Skin epidermis (tissue), 12 donors: ENCODE measurements around the gene SPEF2.
A peak's percentile ranks its signal among the peaks of the same experiment; 100 is the strongest.

Experiments
- H3K27ac ChIP-seq, 21 experiments: fragments of 200-600 bp; sonication (generic) in 11 of 21; one replicate each; pipeline ENCODE4 v1.5.0; 2020; ENCODE audit warnings: mild to moderate bottlenecking in 3 of 21, inconsistent platforms in 2 of 21, moderate library complexity in 2 of 21
- H3K4me3 ChIP-seq, 7 experiments: fragments of 200-600 bp; sonication (generic) in 2 of 7; one replicate each; pipeline ENCODE4 v1.5.0; 2020; ENCODE audit warnings: inconsistent platforms in 2 of 7, mild to moderate bottlenecking in 2 of 7, moderate library complexity in 1 of 7

Gene SPEF2

GRCh38 chr5:35617435-35618303 is at the start of gene SPEF2:
TSS of gene SPEF2 (plus strand) at chr5:35617863. CDS start at chr5:35617998, 135 bp downstream.
- Histone ChIP-seq H3K4me3 (peak within 1 kb of the TSS; percentile 45 to 89 (median 74)), H3K27ac (peak within 1 kb of the TSS in 14 of 21 experiments; percentile 17 to 77 (median 42))

GRCh38 chr5:35575578-35575977 is 42.1 kb upstream of the SPEF2 start:
- Histone ChIP-seq H3K4me3 (no peak overlapping the region), H3K27ac (no peak overlapping the region)

GRCh38 chr5:35587419-35587818 is 30.2 kb upstream of the SPEF2 start:
- H3K4me3 ChIP-seq = no peak overlapping the region
- no peak overlapping the region for H3K27ac ChIP-seq

- Histone ChIP-seq H3K27ac (no peak overlapping the region), H3K4me3 (no peak overlapping the region)
These were observed 24.3 kb upstream of the SPEF2 start for GRCh38 chr5:35593338-35593737.

GRCh38 chr5:35598707-35599370 is 18.8 kb upstream of the SPEF2 start:
- H3K4me3 ChIP-seq = no peak overlapping the region
- H3K27ac ChIP-seq = no peak overlapping the region

- H3K27ac ChIP-seq = no peak overlapping the region
- no peak overlapping the region for H3K4me3 ChIP-seq
These were observed 17.1 kb upstream of the SPEF2 start for GRCh38 chr5:35600591-35600990.

GRCh38 chr5:35608881-35609779 is 8.5 kb upstream of the SPEF2 start:
- Histone ChIP-seq H3K27ac (no peak overlapping the region), H3K4me3 (no peak overlapping the region)

GRCh38 chr5:35617060-35617434 is 616 bp upstream of the SPEF2 start:
- Histone ChIP-seq H3K27ac (peak overlapping the region in 6 of 21 experiments; percentile 17 to 77 (median 29)), H3K4me3 (peak overlapping the region in 6 of 7 experiments; percentile 52 to 89 (median 77))

- H3K27ac ChIP-seq = peak overlapping the region in 14 of 21 experiments; percentile 17 to 77 (median 42)
- H3K4me3 ChIP-seq = peak overlapping the region; percentile 45 to 89 (median 74)
These were observed 607 bp downstream of the SPEF2 start for GRCh38 chr5:35618304-35618636.

- no peak overlapping the region for H3K4me3 ChIP-seq
- H3K27ac ChIP-seq = no peak overlapping the region
These were observed 1.1 kb downstream of the SPEF2 start for GRCh38 chr5:35618781-35619180.

- H3K27ac ChIP-seq = no peak overlapping the region
- H3K4me3 ChIP-seq = no peak overlapping the region
These were observed 5.3 kb downstream of the SPEF2 start for GRCh38 chr5:35622974-35623373.

- no peak overlapping the region for H3K27ac ChIP-seq
- H3K4me3 ChIP-seq = no peak overlapping the region
These were observed 6.3 kb downstream of the SPEF2 start for GRCh38 chr5:35623991-35624390.

- Histone ChIP-seq H3K27ac (peak overlapping the region in 1 of 21 experiments; percentile 11), H3K4me3 (no peak overlapping the region)
These were observed 8.4 kb downstream of the SPEF2 start for GRCh38 chr5:35626108-35626507.

GRCh38 chr5:35626553-35626952 is 8.9 kb downstream of the SPEF2 start:
- H3K27ac ChIP-seq = peak overlapping the region in 1 of 21 experiments; percentile 11
- no peak overlapping the region for H3K4me3 ChIP-seq

- Histone ChIP-seq H3K4me3 (no peak overlapping the region), H3K27ac (no peak overlapping the region)
These were observed 16.7 kb downstream of the SPEF2 start for GRCh38 chr5:35634326-35634725.

- no peak overlapping the region for H3K4me3 ChIP-seq
- H3K27ac ChIP-seq = no peak overlapping the region
These were observed 23.0 kb downstream of the SPEF2 start for GRCh38 chr5:35640623-35641022.

- no peak overlapping the region for H3K4me3 ChIP-seq
- H3K27ac ChIP-seq = no peak overlapping the region
These were observed 26.9 kb downstream of the SPEF2 start for GRCh38 chr5:35644543-35644942.

GRCh38 chr5:35647128-35647527 is 29.5 kb downstream of the SPEF2 start:
- no peak overlapping the region for H3K4me3 ChIP-seq
- no peak overlapping the region for H3K27ac ChIP-seq

GRCh38 chr5:35647712-35648111 is 30.0 kb downstream of the SPEF2 start:
- Histone ChIP-seq H3K27ac (no peak overlapping the region), H3K4me3 (no peak overlapping the region)
